GM18867 (cell line): Measurements from ENCODE around the gene SH3RF1.

Experiments used
- ATAC-seq: cut with Tn5 transposase; IDR thresholded peaks from one replicate; pipeline ENCODE4 v1.9.1; 2021; ENCODE audit warnings: mild to moderate bottlenecking, moderate library complexity; ENCODE audit not compliant: unreplicated experiment

The SH3RF1 gene

GRCh38 chr4:169050284-169050683, 220.5 kb downstream of the SH3RF1 start:
- no peak for ATAC-seq

- no peak for ATAC-seq
These were observed 221.8 kb downstream of the SH3RF1 start for GRCh38 chr4:169048868-169049414.

- ATAC-seq: no peak
These were observed 222.8 kb downstream of the SH3RF1 start for GRCh38 chr4:169047956-169048355.

- no peak for ATAC-seq
These were observed 224.7 kb downstream of the SH3RF1 start for GRCh38 chr4:169045862-169046584.

- ATAC-seq: no peak
These were observed 225.9 kb downstream of the SH3RF1 start for GRCh38 chr4:169044714-169045447.
